Gastroesophageal sphincter (tissue), 3 donors: ENCODE data around the gene MDM4.

Experiments used
- EP300 ChIP-seq: sonication (generic); formaldehyde crosslinking; IDR thresholded peaks from one replicate; pipeline ENCODE4 v1.6.1; 2017; ENCODE audit warnings: antibody characterized with exemption, mild to moderate bottlenecking
- POLR2A ChIP-seq, 2 donors: fragments of 450-650 bp; IDR thresholded peaks; one replicate each; pipeline ENCODE4 v1.6.1; 2017; ENCODE audit warnings: antibody characterized with exemption in 2 of 2, mild to moderate bottlenecking in 2 of 2, moderate library complexity in 1 of 2
- TF ChIP-seq, protein P1 (sequence below), 4 experiments: fragments of 200-600 bp in 2 of 4; fragments of 450-650 bp in 2 of 4; sonication (generic) in 1 of 4; IDR thresholded peaks; one replicate each; pipeline ENCODE4 v1.5.1; 2017 to 2019; ENCODE audit warnings: antibody characterized with exemption in 4 of 4, mild to moderate bottlenecking in 2 of 4, moderate library complexity in 2 of 4

DNA sequence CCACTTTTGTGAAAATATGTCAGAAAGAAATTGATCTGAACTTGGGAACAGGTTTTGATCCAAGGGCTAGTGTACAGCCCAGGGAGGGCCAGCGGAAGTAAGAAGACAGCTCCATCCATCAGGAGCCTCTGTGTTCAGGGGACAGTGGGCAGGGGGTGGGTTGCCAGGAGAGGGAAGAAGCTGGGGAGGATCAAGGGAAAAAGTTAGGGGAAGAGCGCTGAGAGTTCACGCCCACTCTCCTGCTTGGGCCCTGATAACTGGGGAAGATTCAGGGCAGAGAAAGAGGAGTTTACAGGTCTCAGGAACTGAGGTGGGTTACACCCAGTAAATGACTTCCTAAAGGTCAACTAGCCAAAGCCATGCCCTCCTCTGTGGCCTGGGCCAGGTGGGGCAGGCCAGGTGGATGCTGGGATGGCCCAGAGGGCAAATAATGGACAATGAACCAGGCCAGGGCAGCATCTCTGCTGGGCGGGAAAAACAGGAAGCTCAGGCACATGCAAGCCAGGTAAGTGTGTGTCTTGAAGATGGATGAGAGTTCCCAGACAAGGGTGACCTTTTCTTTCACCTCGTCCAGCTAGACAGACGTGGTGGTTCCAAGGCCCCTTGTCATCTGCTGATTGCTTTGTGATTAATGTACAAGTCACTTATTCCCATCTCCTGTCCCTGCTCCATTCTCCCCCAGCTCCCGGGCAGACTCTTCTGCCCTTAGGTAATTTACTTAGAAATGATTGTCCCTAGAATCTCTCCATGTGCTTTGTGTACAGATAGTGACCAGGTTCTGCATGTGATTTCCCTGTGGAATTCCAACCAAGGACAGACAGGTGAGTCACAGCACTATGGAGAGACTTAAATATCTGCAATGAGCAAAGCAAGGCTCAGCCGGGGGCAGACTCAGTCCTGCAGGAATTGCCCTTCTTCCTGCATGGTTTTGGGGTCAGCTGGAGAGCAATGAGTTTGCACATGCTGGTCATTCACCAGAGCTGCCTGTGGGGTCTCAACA is 57.0 kb downstream of the MDM4 start:
- TF ChIP-seq, protein P1, sequence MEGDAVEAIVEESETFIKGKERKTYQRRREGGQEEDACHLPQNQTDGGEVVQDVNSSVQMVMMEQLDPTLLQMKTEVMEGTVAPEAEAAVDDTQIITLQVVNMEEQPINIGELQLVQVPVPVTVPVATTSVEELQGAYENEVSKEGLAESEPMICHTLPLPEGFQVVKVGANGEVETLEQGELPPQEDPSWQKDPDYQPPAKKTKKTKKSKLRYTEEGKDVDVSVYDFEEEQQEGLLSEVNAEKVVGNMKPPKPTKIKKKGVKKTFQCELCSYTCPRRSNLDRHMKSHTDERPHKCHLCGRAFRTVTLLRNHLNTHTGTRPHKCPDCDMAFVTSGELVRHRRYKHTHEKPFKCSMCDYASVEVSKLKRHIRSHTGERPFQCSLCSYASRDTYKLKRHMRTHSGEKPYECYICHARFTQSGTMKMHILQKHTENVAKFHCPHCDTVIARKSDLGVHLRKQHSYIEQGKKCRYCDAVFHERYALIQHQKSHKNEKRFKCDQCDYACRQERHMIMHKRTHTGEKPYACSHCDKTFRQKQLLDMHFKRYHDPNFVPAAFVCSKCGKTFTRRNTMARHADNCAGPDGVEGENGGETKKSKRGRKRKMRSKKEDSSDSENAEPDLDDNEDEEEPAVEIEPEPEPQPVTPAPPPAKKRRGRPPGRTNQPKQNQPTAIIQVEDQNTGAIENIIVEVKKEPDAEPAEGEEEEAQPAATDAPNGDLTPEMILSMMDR (IDR thresholded peaks at IDR 0.05) = no peak
- no peak for TF ChIP-seq EP300
- TF ChIP-seq POLR2A (IDR thresholded peaks at IDR 0.05) = no peak
